CD4-positive, alpha-beta T cell treated with Interleukin-17A for 4 hours (primary cell): ENCODE measurements around the gene FZD1.

Experiments used
- DNase-seq: peaks from one replicate; pipeline ENCODE4 v3.0.0-alpha.2; 2020; ENCODE audit warnings: mixed read lengths

FZD1 gene

DNA sequence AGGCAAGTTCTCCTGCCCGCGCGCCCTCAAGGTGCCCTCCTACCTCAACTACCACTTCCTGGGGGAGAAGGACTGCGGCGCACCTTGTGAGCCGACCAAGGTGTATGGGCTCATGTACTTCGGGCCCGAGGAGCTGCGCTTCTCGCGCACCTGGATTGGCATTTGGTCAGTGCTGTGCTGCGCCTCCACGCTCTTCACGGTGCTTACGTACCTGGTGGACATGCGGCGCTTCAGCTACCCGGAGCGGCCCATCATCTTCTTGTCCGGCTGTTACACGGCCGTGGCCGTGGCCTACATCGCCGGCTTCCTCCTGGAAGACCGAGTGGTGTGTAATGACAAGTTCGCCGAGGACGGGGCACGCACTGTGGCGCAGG is 1.4 kb downstream of the FZD1 start:
- no peak for DNase-seq

DNA sequence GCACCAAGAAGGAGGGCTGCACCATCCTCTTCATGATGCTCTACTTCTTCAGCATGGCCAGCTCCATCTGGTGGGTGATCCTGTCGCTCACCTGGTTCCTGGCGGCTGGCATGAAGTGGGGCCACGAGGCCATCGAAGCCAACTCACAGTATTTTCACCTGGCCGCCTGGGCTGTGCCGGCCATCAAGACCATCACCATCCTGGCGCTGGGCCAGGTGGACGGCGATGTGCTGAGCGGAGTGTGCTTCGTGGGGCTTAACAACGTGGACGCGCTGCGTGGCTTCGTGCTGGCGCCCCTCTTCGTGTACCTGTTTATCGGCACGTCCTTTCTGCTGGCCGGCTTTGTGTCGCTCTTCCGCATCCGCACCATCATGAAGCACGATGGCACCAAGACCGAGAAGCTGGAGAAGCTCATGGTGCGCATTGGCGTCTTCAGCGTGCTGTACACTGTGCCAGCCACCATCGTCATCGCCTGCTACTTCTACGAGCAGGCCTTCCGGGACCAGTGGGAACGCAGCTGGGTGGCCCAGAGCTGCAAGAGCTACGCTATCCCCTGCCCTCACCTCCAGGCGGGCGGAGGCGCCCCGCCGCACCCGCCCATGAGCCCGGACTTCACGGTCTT is 1.9 kb downstream of the FZD1 start:
- no peak for DNase-seq

DNA sequence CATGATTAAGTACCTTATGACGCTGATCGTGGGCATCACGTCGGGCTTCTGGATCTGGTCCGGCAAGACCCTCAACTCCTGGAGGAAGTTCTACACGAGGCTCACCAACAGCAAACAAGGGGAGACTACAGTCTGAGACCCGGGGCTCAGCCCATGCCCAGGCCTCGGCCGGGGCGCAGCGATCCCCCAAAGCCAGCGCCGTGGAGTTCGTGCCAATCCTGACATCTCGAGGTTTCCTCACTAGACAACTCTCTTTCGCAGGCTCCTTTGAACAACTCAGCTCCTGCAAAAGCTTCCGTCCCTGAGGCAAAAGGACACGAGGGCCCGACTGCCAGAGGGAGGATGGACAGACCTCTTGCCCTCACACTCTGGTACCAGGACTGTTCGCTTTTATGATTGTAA is 2.5 kb downstream of the FZD1 start:
- no peak for DNase-seq

DNA sequence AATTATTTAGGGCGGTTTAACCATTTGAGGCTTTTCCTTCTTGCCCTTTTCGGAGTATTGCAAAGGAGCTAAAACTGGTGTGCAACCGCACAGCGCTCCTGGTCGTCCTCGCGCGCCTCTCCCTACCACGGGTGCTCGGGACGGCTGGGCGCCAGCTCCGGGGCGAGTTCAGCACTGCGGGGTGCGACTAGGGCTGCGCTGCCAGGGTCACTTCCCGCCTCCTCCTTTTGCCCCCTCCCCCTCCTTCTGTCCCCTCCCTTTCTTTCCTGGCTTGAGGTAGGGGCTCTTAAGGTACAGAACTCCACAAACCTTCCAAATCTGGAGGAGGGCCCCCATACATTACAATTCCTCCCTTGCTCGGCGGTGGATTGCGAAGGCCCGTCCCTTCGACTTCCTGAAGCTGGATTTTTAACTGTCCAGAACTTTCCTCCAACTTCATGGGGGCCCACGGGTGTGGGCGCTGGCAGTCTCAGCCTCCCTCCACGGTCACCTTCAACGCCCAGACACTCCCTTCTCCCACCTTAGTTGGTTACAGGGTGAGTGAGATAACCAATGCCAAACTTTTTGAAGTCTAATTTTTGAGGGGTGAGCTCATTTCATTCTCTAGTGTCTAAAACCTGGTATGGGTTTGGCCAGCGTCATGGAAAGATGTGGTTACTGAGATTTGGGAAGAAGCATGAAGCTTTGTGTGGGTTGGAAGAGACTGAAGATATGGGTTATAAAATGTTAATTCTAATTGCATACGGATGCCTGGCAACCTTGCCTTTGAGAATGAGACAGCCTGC is 3.1 kb downstream of the FZD1 start:
- no peak for DNase-seq

DNA sequence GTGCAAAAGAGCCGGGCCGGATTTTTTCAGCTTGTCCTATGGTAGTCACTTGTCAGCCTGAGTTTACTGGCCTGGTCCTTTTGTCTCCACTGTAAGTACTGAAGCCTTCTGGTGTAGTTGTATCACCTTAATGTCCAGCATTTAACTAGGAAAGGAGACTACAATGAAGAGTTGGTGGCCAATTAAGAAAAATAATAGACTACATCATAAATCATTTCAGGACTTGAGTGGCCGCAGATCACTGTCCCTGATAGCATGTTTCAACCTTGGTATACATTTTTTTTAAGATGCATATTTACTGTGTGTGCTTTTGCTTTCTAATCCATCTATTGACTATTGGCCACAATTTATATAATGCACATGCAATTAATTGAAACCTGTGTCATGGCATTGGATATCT is 6.1 kb downstream of the FZD1 start:
- no peak for DNase-seq

DNA sequence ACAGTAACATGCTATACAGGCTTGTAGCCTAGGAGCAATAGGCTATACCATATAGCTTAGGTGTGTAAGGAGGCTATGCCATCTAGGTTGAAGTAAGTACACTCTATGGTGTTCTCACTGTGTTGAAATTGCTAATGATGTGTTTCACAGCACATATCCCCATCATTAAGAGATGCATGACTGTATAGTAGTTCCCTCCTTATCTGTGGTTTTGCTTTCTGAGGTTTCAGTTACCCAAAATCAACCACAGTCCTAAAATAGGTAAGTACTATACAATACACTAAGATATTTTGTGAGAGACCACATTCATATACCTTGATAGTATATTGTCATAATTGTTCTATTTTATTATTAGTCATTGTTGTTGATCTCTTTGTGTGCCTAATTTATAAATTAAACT is 12.7 kb downstream of the FZD1 start:
- no peak for DNase-seq

DNA sequence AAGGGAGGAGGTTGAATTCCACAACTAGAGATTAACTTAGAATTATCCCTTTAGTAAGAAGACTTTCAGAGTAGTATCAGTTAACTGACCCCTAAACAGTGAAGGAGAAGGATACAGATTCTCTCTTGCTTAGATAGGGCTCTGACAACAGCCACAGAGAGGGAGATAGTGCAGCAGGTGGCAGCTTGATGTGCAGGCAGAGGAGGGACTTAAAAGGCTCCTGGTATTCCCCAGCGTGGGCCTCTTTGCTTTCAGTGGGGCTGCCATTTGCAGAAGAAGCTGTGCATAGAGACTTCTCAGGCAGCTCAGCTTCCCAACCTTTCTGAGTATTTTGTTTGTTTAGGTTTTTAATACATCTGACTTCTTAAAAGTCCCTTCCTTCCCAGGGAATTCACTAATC is 16.0 kb downstream of the FZD1 start:
- DNase-seq, result no peak

DNA sequence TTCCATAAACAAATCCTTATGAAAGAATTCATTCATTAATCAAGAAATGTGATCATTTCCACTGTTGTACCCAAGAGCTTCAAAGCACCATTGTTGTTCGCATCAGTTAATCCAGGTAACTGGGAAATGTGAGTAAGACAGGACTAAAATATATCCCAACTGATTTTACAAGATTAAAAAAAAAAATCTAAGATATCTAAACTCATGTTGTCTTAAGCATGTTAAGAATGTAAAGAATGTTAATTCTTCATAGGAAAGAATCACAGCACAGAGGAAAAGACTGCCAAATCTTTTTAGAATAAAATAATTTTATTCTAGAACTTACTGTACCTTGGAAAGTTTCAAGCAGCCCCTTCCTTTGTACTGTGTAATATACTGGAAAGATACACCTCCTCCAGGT is 16.4 kb downstream of the FZD1 start:
- no peak for DNase-seq

DNA sequence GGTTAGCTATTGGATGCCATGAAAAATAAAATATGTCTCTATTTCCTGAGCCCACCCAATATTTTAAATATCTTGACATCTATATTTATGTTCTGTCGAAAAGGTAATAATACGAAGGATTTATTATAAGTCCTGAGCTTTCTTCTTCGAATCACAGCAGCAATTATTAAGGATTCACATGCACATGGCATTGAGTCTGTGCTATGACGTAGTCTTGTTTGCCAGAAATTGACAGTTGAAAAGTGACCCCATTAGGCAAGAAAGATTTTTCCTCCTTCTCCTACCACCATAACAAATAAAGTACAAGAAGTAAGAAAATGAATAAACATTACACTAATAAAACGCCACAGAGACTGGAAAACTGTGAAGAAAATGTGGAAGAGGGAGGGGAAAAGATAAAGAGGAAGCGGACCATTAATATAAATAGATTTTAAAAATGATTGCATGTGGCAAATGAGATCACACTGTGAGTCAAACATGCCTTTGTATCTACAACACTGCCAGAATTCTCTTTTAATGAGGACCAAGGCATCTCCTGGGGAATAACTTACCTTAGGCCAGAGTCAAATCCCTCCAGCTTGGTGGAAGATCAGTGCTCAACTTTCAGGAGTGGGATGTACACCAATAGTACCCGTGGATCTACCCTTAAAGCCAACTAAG is 21.6 kb downstream of the FZD1 start:
- DNase-seq, result no peak

DNA sequence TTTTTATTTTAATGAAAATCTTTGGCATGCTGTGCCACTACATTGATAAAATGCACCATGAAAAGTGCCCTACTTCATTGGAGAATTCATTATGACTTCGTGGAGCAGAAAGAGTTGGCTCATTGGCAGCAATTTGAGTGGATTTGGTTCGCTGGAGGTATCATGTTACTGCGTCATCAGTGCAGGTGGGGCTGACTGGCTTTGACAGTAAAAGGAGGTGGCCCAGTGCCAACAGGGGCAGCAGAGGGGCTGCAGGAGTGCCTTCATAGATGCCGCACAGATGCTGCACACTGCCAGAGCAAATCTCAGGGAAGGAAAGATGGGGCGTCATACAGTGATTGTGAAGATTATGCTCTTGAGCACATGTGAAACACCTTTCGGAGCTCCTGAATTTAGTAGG is 22.2 kb downstream of the FZD1 start:
- DNase-seq, result no peak

DNA sequence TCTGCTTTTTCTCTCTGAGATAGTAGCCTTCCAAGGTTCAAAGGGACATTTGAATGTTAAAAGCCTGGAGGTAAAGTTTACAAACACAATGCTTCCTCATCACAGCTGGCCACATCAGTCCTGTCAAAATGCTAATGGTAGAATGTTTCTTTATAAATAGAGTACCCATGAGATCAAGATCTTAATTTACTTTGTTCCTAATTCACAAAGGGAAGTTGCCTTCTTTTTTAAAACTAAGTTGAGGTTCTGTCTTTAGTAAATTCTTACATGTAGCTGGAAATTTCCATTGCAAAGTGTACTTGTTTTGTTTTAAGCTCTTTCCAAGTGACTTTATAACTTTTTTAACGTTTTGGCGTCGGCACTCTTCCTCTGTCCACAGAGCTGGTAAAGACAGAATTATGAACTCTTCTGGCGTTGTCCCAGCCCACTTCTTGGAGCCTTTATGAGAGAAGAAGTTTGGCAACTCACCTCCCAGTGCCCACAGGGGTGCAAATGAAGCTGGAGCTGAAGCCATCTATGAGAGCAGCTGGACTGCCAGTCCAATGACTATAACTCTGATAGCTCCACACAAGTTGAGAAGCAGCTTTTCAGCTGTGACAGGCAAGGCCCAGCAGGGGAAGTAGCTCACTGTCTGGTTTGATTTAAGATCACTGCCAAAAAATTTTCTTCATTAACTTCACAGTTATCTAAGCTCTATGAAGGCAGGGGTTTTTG is 23.3 kb downstream of the FZD1 start:
- DNase-seq, result no peak

DNA sequence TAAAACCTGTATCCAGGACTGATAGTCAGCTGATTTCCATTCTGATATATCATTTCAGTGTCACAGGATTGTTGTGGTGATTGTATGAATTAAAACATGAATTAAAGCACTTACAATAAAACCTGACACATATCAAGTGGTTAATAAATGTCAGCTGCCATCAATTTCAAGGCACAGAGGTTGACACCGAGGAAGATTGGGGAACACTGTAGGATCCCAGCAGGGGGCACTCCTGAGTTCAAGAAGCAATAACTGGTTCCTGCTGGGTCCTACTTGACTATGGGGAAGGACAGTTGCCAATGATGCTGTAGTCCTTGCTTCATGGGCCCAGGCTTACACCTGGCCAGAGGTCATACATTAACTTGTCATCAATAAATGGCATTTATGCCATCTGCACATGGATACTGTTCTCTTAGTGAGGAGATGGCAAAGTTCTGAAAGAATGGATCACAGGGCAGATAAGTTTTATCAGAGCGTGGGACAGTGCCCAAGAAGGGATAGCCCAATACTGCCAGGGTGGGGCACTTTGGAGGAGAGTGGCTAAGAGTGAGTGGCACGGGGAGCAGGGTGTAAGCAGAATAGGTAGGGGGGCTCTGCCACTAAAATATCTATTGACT is 24.1 kb downstream of the FZD1 start:
- DNase-seq, result peak; percentile 20

DNA sequence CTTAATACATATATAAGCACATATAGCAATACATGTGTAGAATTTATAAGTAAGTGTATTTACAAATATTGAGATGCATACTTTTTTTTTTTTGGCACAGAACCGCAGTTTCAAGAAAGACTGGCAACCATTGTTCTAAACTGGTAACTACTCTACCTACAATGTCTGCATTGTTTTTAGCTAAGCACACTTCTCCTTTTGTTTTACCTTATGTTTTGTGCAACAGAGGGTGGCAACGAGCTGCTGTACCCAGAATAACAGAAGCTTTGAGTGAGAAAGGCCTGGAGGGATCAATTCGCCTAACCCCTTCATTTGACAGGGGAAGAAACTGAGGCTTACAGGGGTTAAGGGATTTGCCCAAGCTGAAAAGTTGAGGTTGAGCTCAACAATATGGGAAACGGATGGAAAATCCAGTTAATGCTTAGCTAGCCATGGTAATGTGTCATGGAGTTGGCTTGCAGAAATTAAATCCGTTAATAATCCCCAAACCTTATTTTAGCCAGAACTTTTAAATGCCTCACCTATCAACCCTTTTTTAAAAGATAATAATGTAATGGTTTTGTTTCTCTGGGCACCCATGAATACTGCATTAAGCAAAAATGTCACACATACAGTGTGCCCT is 25.5 kb downstream of the FZD1 start:
- no peak for DNase-seq

DNA sequence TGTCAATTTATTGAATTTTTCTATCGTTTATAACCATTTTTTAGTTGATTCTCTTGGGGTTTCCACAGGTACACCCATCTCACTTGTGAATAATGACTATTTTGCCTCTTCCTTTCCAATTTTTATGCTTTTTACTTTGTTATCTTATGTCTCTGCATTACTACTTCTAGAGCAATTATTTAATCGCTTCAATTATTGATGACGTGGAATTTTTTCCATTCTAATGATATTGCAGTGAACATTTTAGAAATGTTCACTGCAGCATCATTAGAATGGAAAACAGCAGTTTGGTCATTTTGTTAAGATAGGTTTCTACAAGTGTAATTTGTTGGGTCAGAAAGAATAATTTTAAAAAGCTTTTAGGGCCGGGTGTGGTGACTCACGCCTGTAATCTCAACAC is 27.1 kb downstream of the FZD1 start:
- DNase-seq, result no peak

DNA sequence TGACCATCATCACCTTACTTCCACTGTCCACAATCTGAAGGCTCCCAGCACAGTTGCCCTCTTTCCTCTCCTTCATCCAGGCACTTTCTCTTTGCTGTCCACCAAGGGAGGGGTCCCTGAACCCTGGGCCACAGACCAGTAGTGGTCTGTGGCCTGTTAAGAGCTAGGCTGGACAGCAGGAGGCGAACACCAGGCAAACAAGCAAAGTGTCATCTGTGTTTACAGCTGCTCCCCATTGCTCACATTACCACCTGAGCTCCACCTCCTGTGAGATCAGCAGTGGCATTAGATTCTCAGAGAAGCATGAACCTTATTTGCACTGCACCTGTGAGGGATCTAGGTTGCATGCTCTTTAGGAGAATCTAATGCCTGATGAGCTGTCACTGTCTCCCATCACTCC is 27.7 kb downstream of the FZD1 start:
- no peak for DNase-seq

DNA sequence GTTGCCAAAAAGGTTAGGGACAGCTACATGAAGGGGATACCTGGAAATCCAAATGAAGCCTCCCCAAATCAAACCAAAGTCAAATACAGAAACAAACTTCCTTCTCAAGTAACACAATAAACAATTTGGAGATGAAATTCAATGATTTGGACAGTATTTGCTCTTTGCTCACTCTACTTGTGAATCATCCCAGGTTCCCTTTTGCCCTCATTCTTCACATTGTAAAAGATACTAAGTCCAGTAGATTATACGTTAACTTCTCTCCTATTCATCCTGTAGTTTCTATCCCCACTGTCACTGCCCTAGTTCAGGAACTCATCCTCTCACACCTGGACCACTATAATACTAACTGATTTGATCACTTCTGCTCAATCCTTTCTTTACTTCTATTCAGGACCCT is 28.3 kb downstream of the FZD1 start:
- DNase-seq, result no peak

DNA sequence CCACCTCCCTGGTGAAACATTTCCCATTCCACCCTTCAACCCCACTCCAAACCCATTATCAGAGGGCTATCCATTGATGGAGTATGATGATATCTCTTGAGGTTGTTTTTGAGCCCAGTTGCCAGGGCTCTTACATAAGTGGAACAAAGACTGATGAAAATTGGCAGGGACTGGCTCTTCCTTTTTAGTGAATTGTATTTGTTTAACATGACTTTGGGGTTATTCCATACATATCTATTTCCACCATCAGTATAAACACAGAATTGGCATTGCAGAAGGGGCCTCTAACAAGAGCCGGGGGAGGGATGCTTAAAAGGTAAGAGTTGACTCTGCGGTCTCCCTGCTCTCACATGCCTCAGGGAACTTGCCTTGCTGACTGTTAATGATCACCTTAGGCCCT is 28.9 kb downstream of the FZD1 start:
- DNase-seq, result no peak

DNA sequence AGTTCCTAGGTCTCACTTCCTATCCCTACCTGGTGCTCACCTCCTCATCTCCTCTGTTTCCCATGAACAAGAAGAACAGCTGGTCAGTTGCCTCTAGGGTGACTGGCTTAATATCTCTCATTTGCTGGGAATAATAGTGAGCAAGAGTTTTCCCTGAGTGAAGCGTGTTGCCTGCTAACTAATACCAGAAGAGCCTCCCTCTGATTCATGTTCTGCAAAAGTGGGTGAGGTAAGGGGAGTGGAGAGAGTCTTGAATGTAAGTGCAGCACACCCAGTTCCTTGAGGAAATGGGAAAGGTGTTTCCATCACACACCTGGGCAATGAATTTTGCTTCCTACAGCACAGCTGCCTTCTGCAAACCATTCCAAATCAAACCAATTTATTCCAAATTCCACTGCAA is 29.6 kb downstream of the FZD1 start:
- DNase-seq, result no peak

DNA sequence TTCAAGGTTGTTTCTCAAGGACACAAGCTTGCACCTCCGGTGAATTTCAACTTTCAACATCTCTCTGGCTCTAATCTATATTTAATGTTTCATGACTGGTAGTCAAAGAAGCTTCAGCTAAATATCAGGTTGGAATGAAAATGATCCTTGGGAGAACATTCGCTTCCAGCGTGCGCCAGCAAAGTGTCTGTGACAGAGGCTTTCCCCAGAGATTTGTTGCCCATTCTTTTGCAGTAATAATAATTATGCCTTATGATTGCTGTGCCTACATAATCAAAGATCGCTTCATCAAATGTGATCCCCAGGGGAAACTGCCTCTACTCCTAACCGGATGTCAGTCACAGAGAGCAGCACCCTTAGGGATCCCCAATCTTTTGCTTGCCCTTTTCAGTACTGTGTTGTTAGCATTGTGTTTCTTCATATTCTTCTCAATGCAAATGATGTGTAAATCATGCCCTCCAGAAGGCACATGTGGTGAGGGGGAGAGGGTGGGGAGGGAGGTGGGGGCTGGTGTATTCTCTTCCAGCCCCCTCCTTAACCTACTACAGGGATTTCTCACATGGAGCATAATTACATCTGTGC is 30.5 kb downstream of the FZD1 start:
- no peak for DNase-seq

DNA sequence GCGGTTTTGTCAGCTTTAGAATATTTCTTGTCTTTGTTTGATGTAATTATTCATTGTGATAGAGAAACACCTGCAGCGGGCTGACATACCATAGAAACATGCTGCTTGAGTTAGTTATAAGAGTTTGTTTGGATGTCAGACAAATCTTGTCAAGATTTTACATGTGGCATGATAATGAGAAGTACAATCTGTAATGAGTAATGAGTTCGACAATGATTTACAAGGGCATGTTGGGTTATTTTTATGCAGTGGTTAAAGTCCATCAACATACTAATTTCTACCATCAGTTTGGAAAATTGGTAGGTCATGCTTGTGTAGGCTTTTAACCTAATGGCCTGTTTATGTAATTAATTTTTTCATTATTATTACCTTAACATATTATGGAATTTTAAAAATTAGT is 31.3 kb downstream of the FZD1 start:
- no peak for DNase-seq

DNA sequence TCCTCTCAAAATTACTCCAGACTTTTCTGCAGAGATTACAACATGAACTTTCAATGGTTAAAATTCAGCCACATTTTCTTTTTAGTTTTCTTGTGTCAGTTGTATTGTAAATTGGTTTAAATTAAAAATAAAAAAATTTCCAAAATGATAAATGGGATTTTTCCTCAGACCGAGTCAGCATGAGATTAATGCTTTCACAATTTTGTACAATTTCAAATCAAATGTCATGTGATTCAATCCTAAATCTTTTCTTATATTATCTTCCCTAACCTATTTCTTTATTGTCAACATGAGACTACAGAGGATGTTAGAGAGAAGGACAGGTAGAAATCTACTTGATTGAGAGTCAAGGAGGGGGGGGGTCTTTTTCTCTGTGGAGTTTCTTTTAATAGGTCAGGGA is 33.7 kb downstream of the FZD1 start:
- no peak for DNase-seq

DNA sequence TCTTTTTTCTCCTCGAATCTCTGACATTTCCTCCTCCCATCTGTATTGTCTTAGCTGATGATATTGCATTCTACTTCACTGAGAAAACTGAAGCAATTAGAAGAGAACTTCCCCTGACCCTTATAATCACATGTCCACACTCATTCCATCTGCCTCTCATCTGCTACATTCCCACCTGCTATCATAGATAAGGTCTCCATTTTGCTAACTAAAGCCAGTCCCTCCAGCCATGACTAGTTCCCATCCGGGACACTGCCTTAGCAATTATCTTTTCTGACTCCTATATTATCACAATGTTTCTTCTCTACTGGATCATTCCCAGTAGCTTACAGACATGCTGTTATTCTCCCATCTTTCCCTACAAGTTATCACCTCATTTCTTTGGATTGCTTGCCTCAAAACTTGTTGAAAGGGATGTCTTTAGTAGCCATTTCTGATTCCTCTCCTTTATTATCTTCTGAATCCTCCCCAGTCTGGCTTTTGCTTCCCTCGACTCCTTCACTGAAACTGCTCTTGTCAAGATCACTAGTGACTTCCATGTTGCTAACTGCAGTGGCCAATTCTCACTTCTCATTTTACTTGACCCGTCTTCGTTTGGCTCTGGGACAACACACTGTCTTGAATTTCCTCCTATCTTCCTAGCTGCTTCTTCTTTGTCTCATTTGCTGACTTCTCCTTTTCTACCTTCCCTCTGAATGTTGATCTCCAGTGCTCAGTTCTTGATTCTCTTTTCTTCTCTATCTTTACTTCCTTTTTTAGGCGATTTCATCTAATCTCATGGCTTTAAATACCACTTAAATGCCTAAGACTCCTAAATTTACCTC is 35.9 kb downstream of the FZD1 start:
- DNase-seq, result no peak
